NCI-H510A treated with DMSO at 0.1 percent for 48 hours (cell line): Measurements from ENCODE around the gene RNFT1.
"Not testable (repeated sequence)": the region's sequence is repeated elsewhere in the genome, so short reads cannot be mapped to it uniquely, and the experiment has no call there.

Experiments
- DNase-seq: peaks from one replicate; lab custom pipeline; 2025; lab: John Stamatoyannopoulos, UW

RNFT1 gene, protein sequence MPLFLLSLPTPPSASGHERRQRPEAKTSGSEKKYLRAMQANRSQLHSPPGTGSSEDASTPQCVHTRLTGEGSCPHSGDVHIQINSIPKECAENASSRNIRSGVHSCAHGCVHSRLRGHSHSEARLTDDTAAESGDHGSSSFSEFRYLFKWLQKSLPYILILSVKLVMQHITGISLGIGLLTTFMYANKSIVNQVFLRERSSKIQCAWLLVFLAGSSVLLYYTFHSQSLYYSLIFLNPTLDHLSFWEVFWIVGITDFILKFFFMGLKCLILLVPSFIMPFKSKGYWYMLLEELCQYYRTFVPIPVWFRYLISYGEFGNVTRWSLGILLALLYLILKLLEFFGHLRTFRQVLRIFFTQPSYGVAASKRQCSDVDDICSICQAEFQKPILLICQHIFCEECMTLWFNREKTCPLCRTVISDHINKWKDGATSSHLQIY

DNA sequence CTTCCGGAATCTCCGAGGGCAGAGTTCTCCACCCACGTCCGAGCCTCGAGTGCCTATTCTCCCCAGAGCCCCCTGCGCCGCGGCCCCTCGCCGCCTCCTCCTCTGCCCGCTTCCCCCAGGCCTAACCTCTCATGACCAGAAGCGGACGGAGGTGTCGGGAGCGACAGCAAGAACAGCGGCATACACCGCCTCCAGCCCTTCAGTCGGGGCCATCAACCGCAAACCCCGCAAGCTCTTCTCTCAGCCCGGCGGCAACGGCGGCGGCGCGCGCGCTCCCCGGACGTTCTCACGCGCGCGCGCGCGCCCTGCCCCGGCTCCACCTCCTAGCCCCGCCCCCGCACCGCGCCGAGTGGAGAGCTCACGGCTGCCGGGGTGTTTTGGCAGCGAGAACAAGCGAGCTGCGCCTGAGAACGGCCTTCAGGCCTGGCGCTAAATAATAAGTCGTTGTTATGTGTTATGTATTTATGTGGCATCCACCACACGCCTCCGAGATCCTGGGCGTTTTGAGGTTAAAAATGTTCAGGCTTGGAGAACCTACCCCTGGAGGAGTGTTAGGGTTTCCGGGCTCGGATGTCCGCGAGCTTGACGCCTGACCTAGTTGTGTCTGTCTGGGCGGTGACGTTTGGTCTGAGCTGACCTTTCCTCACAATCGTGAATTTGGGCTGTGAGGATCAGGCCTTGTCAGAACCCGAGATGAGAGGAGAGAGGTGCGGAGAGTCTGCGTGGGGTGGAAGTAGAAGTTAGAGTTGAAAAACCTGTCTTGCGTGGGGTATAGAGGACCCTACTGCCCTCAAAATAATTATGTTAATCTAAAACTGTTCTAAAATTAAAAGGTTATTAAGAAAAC is at the start of gene RNFT1:
Gene RNFT1 (minus strand): TSS at position 259 of the 847 bp plus-strand sequence. CDS start 77 bp downstream, at position 182.
- DNase-seq, result peak; percentile 98

DNA sequence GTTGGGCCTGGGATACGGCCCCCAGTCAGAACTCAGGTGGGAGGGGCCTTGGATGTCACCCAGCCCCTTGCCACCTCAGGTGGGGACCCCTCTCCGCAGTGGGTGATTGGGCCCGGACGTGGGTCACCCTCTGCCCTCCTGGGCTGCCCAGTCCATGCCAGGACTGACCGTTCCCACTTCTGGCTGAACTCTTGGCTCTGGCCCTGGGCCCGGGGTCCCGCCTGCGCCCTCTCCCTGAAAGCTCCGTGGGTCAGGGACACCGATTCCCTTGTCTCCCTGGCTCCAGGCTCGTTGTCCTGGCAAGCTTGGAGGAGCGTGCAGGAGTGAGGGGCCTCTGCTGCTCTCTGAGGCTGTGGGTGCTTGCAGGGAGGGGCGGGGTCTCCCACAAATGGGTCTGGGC is 44.8 kb upstream of the RNFT1 start:
- DNase-seq, result not testable (repeated sequence)

DNA sequence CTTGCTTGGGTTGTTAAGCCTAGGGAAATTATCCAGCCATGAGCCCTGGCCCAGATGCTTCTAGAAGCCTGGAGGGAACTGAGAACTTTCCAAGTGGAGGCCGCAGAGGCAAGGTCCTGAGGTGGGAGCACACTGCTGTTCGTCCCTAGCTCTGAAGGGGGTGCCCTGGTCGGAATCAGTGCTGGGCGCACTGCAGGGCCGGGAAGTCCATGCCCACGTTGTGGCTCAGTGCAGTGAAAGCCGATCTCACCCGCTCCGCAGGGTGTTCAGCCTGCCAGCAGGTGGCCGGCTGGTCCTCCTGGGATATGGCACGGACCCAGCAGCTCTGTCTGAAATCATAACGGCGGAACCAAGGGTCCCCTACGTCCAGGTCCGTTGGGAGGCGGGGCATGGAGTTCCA is 43.8 kb upstream of the RNFT1 start:
- DNase-seq, result not testable (repeated sequence)

DNA sequence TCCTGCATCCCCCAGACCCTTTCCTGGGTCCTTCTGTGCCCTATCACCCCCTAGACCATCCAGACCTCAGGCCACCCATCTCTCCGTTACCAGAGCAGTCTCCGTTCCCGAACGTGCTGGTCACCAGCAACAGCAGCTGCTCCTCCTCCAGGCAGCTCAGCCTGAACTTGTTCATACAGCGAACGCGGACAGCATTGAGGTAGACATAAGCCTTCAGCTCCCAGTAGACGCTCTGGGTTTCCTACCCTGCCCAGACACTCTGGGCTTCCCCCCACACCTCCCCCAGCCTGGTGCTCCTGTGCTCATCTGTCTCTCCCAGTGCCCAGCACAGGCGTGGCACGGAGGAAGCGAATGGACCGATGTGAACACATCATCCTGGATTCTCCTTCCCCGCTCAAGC is 41.6 kb upstream of the RNFT1 start:
- no peak for DNase-seq

DNA sequence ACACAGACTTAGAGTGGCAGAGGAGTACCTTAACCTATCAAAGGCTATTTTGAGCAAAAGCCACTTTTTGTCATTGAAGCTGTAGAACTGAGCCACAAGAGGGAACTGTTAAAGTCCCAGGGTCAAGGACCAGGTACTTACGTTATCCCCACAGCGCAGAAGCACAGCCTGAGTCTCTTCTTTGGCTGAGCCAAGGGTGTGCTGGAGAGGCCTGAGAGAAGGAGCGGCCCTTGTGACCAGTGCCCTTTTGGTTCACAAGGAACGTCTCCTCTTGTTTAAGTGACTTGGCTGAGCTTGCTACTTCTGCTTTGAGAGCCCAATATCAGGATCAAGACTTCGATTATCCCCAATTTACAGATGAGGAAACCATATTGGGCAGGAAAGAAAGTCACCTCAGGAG is 40.0 kb upstream of the RNFT1 start:
- not testable (repeated sequence) for DNase-seq

DNA sequence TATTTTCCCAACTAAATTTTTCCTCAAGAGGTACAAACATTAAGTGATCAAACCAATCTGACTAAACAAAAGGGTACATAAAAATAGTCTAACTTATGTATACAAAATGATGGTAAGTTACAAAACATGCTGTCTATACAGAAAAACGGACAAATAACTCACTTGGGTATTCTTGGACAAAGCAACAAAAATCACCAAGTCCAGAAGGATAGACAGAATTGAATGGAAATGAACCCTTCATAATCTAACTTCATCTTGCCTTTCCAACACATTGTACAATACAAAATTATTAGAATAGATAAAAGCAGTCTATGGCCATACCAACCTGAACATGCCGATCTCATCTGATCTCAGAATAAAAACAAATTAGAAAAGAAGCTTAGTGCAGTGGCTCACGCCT is 37.9 kb upstream of the RNFT1 start:
- not testable (repeated sequence) for DNase-seq

DNA sequence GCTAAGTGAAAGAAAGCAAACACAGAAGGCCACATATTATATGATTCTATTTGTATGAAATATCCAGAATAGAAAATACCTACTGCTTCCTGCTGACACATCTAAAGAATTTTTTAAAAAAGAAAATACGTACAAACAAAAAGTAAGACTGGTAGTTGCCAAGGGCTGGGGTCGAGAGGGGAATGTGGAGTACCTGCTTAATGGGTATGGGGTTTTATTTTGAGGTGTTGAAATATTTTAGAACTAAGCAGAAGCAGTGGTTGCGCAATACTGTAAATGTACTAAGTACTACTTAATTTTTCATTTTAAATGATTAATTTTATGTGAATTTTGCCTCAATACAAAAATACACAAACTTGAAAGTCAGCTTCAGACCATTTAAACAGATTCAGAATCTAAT is 32.1 kb upstream of the RNFT1 start:
- DNase-seq, result not testable (repeated sequence)

DNA sequence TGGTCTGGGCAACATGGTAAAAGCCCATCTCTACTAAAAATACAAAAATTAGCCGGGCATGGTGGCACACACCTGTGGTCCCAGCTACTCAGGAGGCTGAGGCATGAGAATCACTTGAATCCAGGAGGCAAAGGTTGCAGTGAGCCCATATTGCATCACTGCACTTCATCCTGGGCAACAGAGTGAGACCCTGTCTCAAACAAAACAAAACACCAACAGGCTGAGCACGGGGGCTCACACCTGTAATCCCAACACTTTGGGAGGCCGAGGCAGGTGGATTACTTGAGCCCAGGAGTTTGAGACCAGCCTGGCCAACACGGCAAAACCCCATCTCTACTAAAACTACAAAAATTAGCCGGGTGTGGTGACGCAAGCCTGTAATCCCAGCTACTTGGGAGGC is 10.6 kb upstream of the RNFT1 start:
- not testable (repeated sequence) for DNase-seq

DNA sequence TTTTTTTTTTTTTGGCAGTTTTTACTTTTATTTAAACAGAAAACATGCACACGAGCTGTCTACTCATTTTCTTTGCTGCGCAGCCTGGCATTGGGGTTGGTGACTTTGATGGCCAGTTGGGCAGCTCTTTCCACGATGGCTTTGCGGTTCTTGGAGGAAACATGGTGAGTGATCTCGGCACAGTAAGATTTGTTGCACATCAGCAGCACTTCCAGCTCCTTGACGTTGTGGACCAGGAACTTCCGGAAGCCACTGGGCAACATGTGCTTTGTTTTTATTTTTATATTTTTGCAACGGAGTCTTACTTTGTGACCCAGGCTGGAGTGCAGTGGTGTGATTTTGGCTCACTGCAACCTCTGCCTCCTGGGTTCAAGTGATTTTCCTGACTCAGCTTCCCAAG is 8.9 kb upstream of the RNFT1 start:
- DNase-seq, result not testable (repeated sequence)

DNA sequence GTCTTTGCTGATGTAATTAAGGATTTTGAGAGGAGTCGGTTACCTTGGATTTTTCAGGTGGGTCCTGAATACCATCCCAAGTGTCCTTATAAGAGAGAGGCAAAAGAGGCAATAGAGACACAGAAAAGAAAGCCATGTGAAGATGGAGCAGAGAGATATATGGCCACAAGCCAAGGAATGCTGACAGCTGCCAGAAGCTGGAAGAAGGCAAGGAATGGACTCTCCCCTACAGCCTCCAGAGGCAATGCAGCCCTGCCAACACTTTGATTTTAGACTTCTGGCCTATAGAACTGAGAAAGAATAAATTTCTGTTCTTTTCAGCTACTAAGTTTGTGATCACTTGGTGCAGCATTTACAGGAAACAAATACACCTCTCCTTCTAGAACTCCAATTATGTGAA is 8.2 kb upstream of the RNFT1 start:
- DNase-seq, result no peak

DNA sequence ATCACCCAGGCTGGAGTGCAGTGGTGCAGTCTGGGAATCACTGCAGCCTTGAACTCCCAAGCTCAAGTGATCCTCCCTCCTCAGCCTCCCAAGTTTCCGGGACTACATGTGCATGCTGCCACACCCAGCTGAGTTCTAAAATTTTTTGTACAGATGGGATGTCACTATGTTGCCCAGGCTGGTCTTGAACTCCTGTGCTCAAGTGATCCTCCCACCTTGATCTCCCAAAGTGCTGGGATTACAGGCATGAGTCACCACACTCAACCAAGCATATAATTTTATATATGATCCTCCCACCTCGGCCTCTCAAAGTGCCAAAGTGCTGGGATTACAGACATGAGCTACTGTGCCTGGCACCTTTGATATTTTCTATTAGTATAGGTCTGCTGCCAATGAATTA is 7.2 kb upstream of the RNFT1 start:
- not testable (repeated sequence) for DNase-seq

DNA sequence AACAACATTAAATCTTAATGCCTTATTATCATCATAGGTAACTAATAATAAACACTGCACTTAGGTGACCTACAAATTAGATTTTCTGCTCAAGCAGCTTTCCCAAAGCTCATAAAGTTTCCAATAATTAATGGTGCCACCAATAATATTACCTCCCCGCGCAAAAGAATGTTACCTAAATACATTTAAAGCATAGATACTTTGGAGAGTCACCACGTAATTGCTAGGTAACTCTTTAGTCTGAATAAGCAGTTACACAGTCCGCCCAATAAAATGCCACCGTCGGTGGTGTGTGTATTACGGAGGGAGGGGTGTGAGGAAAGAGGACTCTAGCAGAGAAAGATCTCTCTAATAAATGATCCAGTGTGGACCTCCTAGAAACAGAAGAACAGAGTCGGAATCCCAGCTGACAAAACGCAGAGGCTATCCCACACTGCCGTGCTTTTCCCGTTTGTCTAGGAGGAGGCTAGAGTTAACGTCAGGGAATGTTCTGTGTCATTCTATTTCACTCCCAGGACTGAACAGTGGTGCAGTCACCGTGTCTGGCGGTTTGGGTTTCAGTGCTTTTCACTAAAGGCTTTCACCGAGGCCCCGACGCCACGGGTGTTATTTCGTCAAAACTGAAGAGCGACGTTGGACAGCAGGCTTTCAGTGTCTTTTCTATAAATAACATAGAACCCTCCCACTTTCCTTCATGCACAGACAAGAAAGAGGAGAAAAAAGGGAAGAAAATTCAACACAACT is 630 bp downstream of the RNFT1 start:
- peak; percentile 96 for DNase-seq

DNA sequence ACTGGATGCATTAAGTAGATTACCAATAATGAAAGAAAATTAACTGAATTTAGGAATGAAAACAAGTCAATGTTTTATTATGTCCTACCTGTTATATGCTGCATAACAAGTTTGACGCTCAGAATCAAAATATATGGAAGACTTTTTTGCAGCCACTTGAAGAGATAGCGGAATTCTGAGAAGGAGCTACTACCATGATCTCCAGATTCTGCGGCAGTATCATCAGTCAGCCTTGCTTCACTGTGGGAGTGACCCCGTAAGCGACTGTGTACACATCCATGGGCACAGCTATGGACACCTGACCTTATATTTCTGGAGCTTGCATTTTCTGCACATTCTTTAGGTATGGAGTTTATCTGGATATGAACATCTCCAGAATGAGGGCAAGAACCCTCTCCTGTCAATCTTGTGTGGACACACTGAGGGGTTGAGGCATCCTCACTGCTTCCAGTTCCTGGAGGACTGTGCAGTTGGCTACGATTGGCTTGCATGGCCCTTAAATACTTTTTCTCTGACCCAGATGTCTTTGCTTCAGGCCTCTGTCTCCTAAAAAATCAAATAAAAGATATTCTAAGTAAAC is 1.7 kb downstream of the RNFT1 start:
- no peak for DNase-seq

DNA sequence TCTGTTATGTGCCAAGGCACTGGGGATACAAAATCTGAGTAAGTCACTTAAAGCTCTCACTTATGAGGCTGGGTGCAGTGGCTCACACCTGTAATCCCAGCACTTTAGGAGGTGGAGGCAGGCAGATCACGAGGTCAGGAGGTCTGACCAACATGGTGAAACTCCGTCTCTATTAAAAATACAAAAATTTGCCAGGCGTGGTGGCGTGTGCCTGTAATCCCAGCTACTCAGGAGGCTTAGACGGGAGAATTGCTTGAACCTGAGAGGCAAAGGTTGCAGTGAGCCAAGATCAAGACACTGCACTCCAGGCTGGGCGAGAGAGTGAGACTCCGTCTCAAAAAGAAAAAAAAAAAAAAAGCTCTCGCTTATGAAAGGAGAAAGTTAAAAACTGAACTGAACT is 5.0 kb downstream of the RNFT1 start:
- not testable (repeated sequence) for DNase-seq

DNA sequence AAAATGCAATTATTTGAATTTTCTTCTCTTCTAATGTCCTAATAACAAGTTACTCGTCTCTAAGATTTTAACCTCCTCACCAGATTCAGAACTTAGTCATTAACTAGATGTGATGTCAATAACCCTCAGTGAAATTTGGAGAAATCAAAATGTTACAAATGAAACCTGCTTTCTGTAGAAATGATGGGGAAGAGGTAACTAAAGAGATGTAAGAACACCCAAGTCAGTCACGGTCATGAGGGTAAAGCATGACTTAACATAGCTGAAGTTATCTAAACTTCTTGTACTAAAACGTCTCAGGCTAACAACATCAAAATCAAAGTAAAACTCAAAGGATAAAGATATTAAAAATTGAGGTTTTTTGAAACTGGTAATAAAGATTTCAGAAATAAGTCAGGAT is 9.7 kb downstream of the RNFT1 start:
- no peak for DNase-seq

DNA sequence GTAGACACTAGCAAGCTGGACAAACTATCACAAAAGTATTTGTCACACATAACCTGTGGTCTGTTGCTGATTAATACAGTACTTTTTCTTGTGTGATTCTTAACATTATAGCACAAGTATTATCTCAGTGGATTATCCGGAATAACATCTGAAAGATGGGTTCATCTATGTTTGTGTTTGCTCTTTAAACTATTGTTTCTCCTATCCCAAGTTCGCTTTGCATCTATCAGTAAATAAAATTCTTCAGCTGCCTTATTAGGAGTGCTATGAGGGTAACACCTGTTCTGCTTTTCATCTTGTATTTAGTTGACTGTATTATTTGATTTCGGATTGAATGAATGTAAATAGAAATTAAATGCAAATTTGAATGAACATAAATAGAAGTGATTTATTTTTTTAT is 14.5 kb downstream of the RNFT1 start:
- no peak for DNase-seq

DNA sequence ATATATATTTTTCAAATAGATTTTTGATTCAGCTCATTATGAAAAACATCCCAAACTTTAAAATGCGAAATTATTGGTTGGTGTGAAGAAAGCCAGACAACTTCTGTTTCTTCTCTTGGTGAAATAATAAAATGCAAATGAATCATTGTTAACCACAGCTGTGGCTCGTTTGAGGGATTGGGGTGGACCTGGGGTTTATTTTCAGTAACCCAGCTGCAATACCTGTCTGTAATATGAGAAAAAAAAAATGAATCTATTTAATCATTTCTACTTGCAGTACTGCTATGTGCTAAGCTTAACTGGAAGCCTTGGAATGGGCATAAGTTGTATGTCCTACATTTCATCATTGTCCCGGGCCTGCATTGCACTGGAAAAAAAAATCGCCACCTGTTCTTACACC is 17.2 kb downstream of the RNFT1 start:
- DNase-seq, result not testable (repeated sequence)

DNA sequence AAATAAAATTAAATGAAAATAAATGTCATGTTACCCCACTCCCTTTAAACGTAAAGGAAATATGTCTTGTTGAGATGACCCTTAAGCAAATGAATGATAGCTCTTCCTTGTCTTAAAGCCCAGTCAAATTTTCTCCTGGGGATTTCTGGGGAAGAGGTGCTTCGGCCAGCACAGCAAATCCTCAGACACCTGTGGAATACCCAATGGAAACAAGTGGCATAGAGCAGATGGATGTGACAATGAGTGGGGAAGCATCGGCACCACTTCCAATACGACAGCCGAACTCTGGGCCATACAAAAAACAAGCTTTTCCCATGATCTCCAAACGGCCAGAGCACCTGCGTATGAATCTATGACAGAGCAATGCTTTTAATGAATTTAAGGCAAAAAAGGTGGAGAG is 18.1 kb downstream of the RNFT1 start:
- DNase-seq, result not testable (repeated sequence)

DNA sequence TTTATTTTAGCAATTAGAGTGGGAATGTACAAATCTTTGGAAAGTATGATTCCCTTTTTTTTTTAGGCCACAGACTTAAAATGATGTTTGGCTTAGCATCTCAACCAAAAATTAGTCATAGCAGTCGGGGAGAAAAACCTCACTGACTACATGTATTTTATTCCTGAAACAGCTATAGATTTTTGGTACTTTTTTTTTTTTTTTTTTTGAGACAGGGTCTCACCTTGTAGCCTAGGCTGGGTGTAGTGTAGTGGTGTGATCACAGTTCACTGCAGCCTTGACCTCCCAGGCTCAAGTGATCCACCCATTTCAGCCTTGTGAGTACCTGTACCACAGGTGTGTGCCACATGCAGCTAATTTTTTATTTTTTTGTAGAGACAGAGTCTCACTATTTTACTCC is 23.4 kb downstream of the RNFT1 start:
- no peak for DNase-seq

DNA sequence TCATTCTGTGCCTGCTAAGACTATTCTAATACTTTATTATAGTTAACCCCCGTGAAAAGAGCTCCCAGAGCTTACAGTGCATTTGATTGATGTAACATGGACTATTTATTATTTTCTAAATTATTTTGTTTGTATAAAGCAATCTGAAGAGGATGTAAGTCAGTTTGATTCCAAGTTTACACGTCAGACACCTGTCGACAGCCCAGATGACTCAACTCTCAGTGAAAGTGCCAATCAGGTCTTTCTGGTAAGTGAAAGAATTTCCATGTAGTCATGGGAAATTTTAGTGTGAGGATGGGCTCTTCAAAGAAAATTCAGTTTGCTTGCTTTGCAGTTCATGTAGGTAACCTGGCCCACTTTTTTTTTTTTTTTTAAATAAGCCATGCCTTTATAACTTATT is 23.8 kb downstream of the RNFT1 start:
- not testable (repeated sequence) for DNase-seq

DNA sequence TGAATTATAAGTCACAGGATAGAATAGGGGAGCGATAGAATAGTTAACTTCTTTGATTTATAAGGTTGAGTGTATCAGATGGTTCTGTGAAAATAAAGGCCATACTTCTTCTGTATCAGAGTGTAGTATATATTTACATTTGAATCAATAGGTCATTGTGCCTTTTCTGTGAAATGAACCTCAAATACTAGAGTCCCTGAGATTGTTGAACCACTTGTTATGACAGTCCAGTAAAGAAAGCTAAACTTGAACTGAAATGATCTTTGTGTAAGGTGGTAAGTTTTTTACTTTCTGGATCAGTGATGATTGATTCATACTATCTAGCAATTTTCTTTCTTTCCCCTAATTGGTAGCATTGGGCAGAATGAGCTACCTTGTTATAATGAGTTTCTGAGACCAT is 31.2 kb downstream of the RNFT1 start:
- DNase-seq, result not testable (repeated sequence)

DNA sequence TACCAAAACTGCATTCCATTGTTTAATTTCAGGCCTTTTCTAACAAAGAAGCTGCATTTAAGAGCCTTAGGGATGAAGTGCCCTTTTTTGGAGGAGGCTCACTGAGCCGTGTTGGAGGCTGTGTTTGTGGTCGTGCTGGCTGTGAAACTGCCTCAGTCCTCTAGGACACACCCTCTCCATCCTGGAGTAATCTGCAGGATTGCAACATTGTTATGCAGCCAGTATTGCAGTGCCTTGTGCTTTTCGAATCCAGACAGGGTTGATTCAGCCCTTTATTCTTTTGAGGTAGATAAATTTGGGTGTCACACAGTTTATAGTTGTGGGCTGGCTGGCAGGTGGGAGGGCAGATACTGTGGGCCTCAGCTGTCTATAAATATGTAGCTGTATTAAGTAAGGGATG is 33.8 kb downstream of the RNFT1 start:
- DNase-seq, result not testable (repeated sequence)
